MM.1S (cell line): Measurements from ENCODE around the gene ERCC1.
"Not testable (repeated sequence)": the region's sequence is repeated elsewhere in the genome, so short reads cannot be mapped to it uniquely, and the experiment has no call there.

Experiments
- DNase-seq: peaks from one replicate; pipeline ENCODE4 v3.0.0-alpha.2; 2015
- H2AFZ ChIP-seq: fragments of 300-600 bp; sonication (generic); 2 replicates; pipeline ENCODE4 v1.6.0; 2016; ENCODE audit warnings: antibody characterized with exemption, low read length
- H3F3A ChIP-seq: fragments of 300-600 bp; sonication (generic); 2 replicates; pipeline ENCODE4 v1.6.1; 2016; ENCODE audit warnings: mild to moderate bottlenecking, antibody characterized with exemption, low read length, moderate library complexity, mixed read lengths; ENCODE audit not compliant: insufficient read depth
- H3K27ac ChIP-seq: fragments of 300-600 bp; sonication (generic); 2 replicates; pipeline ENCODE4 v1.5.1; 2016; ENCODE audit warnings: mild to moderate bottlenecking, low read length
- H3K27me3 ChIP-seq: fragments of 300-600 bp; sonication (generic); replicated peaks from 2 replicates; pipeline ENCODE4 v1.6.0; 2016; ENCODE audit warnings: low read length; ENCODE audit not compliant: insufficient read depth
- H3K36me3 ChIP-seq: fragments of 300-600 bp; sonication (generic); replicated peaks from 2 replicates; pipeline ENCODE4 v1.6.1; 2016; ENCODE audit warnings: mild to moderate bottlenecking, low read length, mixed read lengths; ENCODE audit not compliant: insufficient read depth
- H3K4me1 ChIP-seq: fragments of 300-600 bp; sonication (generic); 2 replicates; pipeline ENCODE4 v1.6.1; 2016; ENCODE audit warnings: low read length, mixed read lengths
- H3K4me2 ChIP-seq: fragments of 300-600 bp; sonication (generic); 2 replicates; pipeline ENCODE4 v1.6.0; 2016; ENCODE audit warnings: low read depth, low read length
- H3K4me3 ChIP-seq: fragments of 300-600 bp; sonication (generic); 2 replicates; pipeline ENCODE4 v1.5.1; 2016; ENCODE audit warnings: low read length, mixed read lengths
- H3K79me2 ChIP-seq: fragments of 300-600 bp; sonication (generic); 2 replicates; pipeline ENCODE4 v1.6.1; 2016; ENCODE audit warnings: mixed run types, low read length, mixed read lengths
- H3K9ac ChIP-seq: fragments of 300-600 bp; sonication (generic); 2 replicates; pipeline ENCODE4 v1.6.1; 2016; ENCODE audit warnings: low read length, mixed read lengths
- H3K9me2 ChIP-seq: fragments of 300-600 bp; sonication (generic); replicated peaks from 2 replicates; pipeline ENCODE4 v1.6.1; 2016; ENCODE audit warnings: mild to moderate bottlenecking, low read length, mixed read lengths; ENCODE audit not compliant: insufficient read depth
- H3K9me3 ChIP-seq: fragments of 300-600 bp; sonication (generic); replicated peaks from 2 replicates; pipeline ENCODE4 v1.6.1; 2016; ENCODE audit warnings: mild to moderate bottlenecking, low read length, mixed read lengths; ENCODE audit not compliant: insufficient read depth
- H4K20me1 ChIP-seq: fragments of 300-600 bp; sonication (generic); 2 replicates; pipeline ENCODE4 v1.6.1; 2016; ENCODE audit warnings: mild to moderate bottlenecking, low read length, moderate library complexity, mixed read lengths; ENCODE audit not compliant: insufficient read depth
- EZH2 ChIP-seq: fragments of 300-600 bp; sonication (generic); optimal IDR thresholded peaks from 2 replicates; pipeline ENCODE3; 2017; ENCODE audit warnings: low read depth, mild to moderate bottlenecking, antibody characterized with exemption, low read length, mixed read lengths
- EZH2phosphoT487 ChIP-seq: fragments of 300-600 bp; sonication (generic); IDR thresholded peaks from 2 replicates; pipeline ENCODE4 v1.6.1; 2018; ENCODE audit warnings: antibody characterized with exemption, low read length
- TF ChIP-seq, protein P1 (sequence below): fragments of 300-600 bp; sonication (generic); IDR thresholded peaks from 2 replicates; pipeline ENCODE4 v1.5.1; 2016; ENCODE audit warnings: antibody characterized with exemption, low read length, mixed read lengths

The ERCC1 gene

DNA sequence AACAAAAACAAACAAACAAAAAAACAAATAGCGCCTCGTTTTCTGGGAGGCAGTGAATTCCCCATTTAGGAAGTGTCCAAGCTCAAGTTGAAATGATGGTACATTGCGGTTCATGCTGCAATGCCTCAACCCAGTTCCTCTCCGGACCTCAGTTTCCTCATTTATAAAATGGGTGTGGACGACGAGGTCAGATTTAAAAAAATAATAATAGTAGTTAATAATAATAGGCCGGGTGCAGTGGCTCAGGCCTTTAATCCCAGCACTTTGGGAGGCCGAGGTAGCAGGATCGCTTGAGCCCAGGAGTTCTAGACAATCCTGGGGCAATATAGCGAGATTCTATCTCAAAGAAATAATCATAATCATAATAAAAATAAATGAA is 15.5 kb upstream of the ERCC1 start:
- no peaks in the 10 kb centered on the region for H3K9me2 ChIP-seq
- peak overlapping the region; percentile 58; the same call in 1 of the 2 replicates for H2AFZ ChIP-seq
- H3K9ac ChIP-seq: peak overlapping the region; percentile 73; the same call in 1 of the 2 replicates
- H3K27me3 ChIP-seq: no peaks in the 10 kb centered on the region
- no peak for DNase-seq
- H3K79me2 ChIP-seq: no peaks in the 10 kb centered on the region
- no peaks in the 10 kb centered on the region for H4K20me1 ChIP-seq
- peak overlapping the region; percentile 54; the same call in 1 of the 2 replicates for H3K4me2 ChIP-seq
- no peaks in the 10 kb centered on the region for H3K9me3 ChIP-seq
- H3K4me3 ChIP-seq: peak overlapping the region; percentile 68
- peaks cover 27% of the 10 kb centered on the region for H3F3A ChIP-seq
- peaks cover 13% of the 10 kb centered on the region for H3K4me1 ChIP-seq
- H3K27ac ChIP-seq: peak overlapping the region; percentile 51; the same call in 1 of the 2 replicates
- TF ChIP-seq, protein P1, sequence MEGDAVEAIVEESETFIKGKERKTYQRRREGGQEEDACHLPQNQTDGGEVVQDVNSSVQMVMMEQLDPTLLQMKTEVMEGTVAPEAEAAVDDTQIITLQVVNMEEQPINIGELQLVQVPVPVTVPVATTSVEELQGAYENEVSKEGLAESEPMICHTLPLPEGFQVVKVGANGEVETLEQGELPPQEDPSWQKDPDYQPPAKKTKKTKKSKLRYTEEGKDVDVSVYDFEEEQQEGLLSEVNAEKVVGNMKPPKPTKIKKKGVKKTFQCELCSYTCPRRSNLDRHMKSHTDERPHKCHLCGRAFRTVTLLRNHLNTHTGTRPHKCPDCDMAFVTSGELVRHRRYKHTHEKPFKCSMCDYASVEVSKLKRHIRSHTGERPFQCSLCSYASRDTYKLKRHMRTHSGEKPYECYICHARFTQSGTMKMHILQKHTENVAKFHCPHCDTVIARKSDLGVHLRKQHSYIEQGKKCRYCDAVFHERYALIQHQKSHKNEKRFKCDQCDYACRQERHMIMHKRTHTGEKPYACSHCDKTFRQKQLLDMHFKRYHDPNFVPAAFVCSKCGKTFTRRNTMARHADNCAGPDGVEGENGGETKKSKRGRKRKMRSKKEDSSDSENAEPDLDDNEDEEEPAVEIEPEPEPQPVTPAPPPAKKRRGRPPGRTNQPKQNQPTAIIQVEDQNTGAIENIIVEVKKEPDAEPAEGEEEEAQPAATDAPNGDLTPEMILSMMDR: no peak
- TF ChIP-seq EZH2phosphoT487: no peak
- H3K36me3 ChIP-seq: no peaks in the 10 kb centered on the region

DNA sequence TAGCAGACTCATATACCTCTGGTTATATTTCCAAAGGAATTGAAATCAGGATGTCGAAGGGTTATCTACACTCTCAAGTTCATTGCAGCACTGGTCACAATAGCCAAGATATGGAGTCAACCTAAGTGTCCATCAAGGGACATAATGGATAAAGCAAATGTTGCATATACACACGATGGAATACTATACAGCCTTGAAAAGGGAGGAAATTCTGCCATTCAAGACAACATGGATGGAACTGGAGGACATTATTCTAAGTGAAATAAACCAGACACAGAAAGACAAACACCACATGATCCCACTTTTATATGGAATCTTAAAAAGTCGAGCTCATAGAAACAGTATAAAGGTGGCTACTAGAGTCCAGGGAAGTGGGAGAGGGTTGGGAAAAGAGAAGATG is 13.6 kb upstream of the ERCC1 start:
- no peak overlapping the region for H3K4me3 ChIP-seq
- no peak overlapping the region for H2AFZ ChIP-seq
- no peak overlapping the region for H3K27ac ChIP-seq
- H3K79me2 ChIP-seq: no peaks in the 10 kb centered on the region
- H3K9me3 ChIP-seq: no peaks in the 10 kb centered on the region
- no peaks in the 10 kb centered on the region for H3K36me3 ChIP-seq
- no peak for TF ChIP-seq EZH2
- TF ChIP-seq, protein P1: no peak
- no peak for TF ChIP-seq EZH2phosphoT487
- H4K20me1 ChIP-seq: no peaks in the 10 kb centered on the region
- DNase-seq: no peak
- no peak overlapping the region for H3K9ac ChIP-seq
- H3K9me2 ChIP-seq: no peaks in the 10 kb centered on the region
- H3K4me1 ChIP-seq: peaks cover 10% of the 10 kb centered on the region
- no peak overlapping the region for H3K4me2 ChIP-seq
- no peaks in the 10 kb centered on the region for H3K27me3 ChIP-seq
- H3F3A ChIP-seq: peaks cover 14% of the 10 kb centered on the region

DNA sequence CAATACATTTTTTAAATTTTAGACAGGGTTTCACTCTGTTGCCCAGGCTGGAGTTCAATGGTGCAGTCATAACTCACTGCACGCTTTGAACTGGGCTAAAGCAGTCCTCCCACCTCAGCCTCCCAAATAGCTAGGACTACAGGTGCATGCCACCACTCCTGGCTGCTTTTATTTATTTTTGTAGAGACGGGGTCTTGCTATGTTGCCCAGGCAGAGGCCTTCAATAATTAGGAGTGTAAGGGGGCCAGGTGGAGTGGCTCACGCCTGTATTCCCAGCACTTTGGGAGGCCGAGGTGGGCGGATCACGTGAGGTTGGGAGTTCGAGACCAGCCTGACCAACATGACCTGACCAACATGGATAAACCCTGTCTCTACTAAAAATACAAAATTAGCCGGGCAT is 8.8 kb upstream of the ERCC1 start:
- DNase-seq, H3K27ac ChIP-seq, H3K79me2 ChIP-seq, H4K20me1 ChIP-seq, H3K4me3 ChIP-seq, H3K36me3 ChIP-seq, H2AFZ ChIP-seq, H3K9ac ChIP-seq, H3K27me3 ChIP-seq, H3K4me2 ChIP-seq, H3K9me2 ChIP-seq, H3K9me3 ChIP-seq, H3F3A ChIP-seq, H3K4me1 ChIP-seq: not testable (repeated sequence)

DNA sequence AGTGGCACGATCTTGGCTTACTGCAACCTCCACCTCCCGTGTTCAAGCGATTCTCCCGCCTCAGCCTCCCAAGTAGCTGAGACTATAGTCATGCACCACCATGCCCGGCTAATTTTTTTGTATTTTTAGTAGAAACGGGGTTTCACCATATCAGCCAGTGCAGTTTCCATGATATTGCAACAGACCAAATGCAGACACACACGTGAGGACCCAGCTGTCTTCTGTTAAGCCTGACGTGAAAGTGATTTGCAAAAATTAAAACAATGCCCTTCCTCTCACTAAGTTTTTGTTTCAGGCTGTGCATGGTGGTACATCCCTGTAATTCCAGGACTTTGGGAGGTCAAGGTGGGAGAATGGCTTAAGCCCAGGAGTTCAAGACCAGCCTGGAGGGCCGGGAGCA is 7.3 kb upstream of the ERCC1 start:
- H3F3A ChIP-seq, H3K4me2 ChIP-seq: not testable (repeated sequence)

DNA sequence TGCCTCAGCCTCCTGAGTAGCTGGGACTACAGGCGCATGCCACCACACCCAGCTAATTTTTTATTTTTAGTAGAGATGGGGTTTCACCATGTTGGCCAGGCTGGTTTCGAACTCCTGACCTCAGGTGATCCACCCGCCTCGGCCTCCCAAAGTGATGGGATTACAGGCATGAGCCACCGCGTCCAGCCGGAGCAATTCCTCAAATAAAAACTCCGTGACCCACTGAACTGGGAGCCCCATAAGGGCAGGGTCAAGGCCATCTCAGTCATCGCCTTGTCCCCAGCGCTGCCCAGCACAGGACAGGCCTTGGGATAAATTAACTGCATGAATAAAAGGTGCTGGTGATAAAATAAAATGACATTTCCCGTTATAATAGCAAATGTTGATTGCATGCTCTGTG is 6.2 kb upstream of the ERCC1 start:
- not testable (repeated sequence) for H4K20me1 ChIP-seq, H3K27me3 ChIP-seq, H3K36me3 ChIP-seq, H3K9me2 ChIP-seq, H3K9ac ChIP-seq, H3K9me3 ChIP-seq, H3K4me3 ChIP-seq, H3K4me1 ChIP-seq, DNase-seq, H2AFZ ChIP-seq, H3K79me2 ChIP-seq, H3K27ac ChIP-seq, H3K4me2 ChIP-seq
- peaks cover 16% of the 10 kb centered on the region; the same call in 1 of the 2 replicates for H3F3A ChIP-seq

More for the DNA sequence above, 7.3 kb upstream of the ERCC1 start:
- not testable (repeated sequence) for H3K4me1 ChIP-seq, H3K4me3 ChIP-seq, H3K36me3 ChIP-seq, H4K20me1 ChIP-seq, H2AFZ ChIP-seq, H3K9me2 ChIP-seq, H3K27me3 ChIP-seq, H3K79me2 ChIP-seq, DNase-seq, H3K9ac ChIP-seq, H3K27ac ChIP-seq, H3K9me3 ChIP-seq
